H1 (cell line): ENCODE results near the gene DIS3L.
"Not testable (repeated sequence)": the region's sequence is repeated elsewhere in the genome, so short reads cannot be mapped to it uniquely, and the experiment has no call there.

Source experiments
- EZH2 ChIP-seq: fragments of 200-600 bp; sonication (generic); IDR thresholded peaks from 2 replicates; pipeline ENCODE4 v1.7.1; 2012; ENCODE audit warnings: low read depth, mild to moderate bottlenecking, moderate library complexity, low read length, inconsistent platforms; ENCODE audit not compliant: severe bottlenecking
- POLR2AphosphoS5 ChIP-seq: IDR thresholded peaks from 2 replicates; pipeline ENCODE4 v1.6.1; 2011; ENCODE audit warnings: low read depth, low read length
- RAD21 ChIP-seq, 2 experiments: IDR thresholded peaks in 1 of 2; conservative IDR thresholded peaks in 1 of 2; 2 replicates each; pipeline ENCODE4 v1.6.1; 2011; ENCODE audit warnings: low read depth in 2 of 2, low read length in 2 of 2, improper control_type of control experiment in 1 of 2, inconsistent platforms in 1 of 2, mild to moderate bottlenecking in 1 of 2, moderate library complexity in 1 of 2
- TF ChIP-seq, protein P1 (sequence below), 3 experiments: IDR thresholded peaks; 1 replicate in 2 of 3; 2 replicates in 1 of 3; pipeline versions ENCODE4 v1.5.1 to v1.6.1; 2011; ENCODE audit warnings: low read length in 3 of 3, mild to moderate bottlenecking in 3 of 3, inconsistent platforms in 2 of 3, low read depth in 1 of 3, moderate library complexity in 1 of 3; ENCODE audit not compliant: insufficient read depth in 1 of 3; ENCODE audit errors: control extremely low read depth in 1 of 3

DNA sequence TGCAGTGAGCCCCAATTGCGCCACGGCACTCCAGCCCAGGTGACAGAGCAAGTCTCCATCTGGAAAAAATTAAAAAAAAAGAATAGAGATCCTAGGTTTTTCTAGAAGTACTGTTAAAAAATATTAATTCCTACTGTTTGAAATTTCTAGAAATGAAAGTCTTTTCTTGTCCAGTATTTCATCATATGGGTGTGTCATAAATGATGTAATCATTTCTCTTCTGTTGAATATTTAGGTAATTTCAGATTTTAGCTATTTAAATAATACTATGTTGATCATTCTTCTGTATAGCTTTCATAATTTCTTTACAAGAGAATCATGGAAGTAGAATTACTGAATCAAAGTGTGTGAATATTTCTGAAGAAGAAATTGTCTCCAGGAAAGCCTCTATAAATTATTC, 88.0 kb downstream of the DIS3L start:
- not testable (repeated sequence) for TF ChIP-seq EZH2; POLR2AphosphoS5; RAD21 (IDR thresholded peaks at IDR 0.05 in 1 of 2, conservative IDR thresholded peaks at IDR 0.05 in 1 of 2; ENCODE audit: low read depth in 2 of 2, low read length in 2 of 2)
- TF ChIP-seq, protein P1, sequence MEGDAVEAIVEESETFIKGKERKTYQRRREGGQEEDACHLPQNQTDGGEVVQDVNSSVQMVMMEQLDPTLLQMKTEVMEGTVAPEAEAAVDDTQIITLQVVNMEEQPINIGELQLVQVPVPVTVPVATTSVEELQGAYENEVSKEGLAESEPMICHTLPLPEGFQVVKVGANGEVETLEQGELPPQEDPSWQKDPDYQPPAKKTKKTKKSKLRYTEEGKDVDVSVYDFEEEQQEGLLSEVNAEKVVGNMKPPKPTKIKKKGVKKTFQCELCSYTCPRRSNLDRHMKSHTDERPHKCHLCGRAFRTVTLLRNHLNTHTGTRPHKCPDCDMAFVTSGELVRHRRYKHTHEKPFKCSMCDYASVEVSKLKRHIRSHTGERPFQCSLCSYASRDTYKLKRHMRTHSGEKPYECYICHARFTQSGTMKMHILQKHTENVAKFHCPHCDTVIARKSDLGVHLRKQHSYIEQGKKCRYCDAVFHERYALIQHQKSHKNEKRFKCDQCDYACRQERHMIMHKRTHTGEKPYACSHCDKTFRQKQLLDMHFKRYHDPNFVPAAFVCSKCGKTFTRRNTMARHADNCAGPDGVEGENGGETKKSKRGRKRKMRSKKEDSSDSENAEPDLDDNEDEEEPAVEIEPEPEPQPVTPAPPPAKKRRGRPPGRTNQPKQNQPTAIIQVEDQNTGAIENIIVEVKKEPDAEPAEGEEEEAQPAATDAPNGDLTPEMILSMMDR (IDR thresholded peaks at IDR 0.05; ENCODE audit: control extremely low read depth in 1 of 3, insufficient read depth in 1 of 3, low read depth in 1 of 3, low read length in 3 of 3), result not testable (repeated sequence)
